Lower lobe of right lung (tissue), 2 donors: Measurements from ENCODE around the gene FASN. TPM values are rescaled to one million over a fixed set of nuclear protein-coding genes. Genes with fewer than 3 reads are reported as not detected.

ENCODE experiments used
- ATAC-seq, 2 donors: fragments of 200-7000 bp; cut with Tn5 transposase; one replicate each; pipeline ENCODE4 v1.9.1; 2020 to 2022; ENCODE audit warnings: mild to moderate bottlenecking in 2 of 2, moderate library complexity in 2 of 2
- DNase-seq: peaks from one replicate; pipeline ENCODE4 v3.0.0-alpha.2; 2020
- H3K27ac ChIP-seq: fragments of 200-600 bp; one replicate; pipeline ENCODE4 v1.8.0; 2022
- H3K27me3 ChIP-seq: fragments of 200-600 bp; one replicate; pipeline ENCODE4 v1.8.0; 2022; ENCODE audit warnings: low read depth
- H3K36me3 ChIP-seq: fragments of 200-600 bp; one replicate; pipeline ENCODE4 v1.8.0; 2022; ENCODE audit warnings: mild to moderate bottlenecking
- H3K4me1 ChIP-seq: fragments of 200-600 bp; one replicate; pipeline ENCODE4 v1.8.0; 2022
- H3K4me3 ChIP-seq: fragments of 200-600 bp; one replicate; pipeline ENCODE4 v1.8.0; 2022; ENCODE audit warnings: mild to moderate bottlenecking
- H3K9me3 ChIP-seq: fragments of 200-600 bp; one replicate; pipeline ENCODE4 v1.8.0; 2022
- CTCF ChIP-seq: fragments of 200-600 bp; IDR thresholded peaks from one replicate; pipeline ENCODE4 v1.8.0; 2022; ENCODE audit warnings: antibody characterized with exemption, mild to moderate bottlenecking
- intact Hi-C: fragments of 100-400 bp; cut with DNase I; formaldehyde crosslinking; loops from one replicate; pipeline ENCODE4 v1.11.0; 2022
- total RNA-seq: library from RNA; stranded (reverse); fragmentation: NEBNext Ultra II Directional; extraction: Animal tissue kit (Norgen Biotek cat#: 25700); gene quantifications from one replicate; pipeline ENCODE4 v1.2.1, GENCODE V29; 2021
- donor health status: DM: no; HTN: yes; CAD: no; lungs with severe emphysema.

The FASN gene
- total RNA-seq, 1 donor from 2014 or later, result 302 TPM

DNA sequence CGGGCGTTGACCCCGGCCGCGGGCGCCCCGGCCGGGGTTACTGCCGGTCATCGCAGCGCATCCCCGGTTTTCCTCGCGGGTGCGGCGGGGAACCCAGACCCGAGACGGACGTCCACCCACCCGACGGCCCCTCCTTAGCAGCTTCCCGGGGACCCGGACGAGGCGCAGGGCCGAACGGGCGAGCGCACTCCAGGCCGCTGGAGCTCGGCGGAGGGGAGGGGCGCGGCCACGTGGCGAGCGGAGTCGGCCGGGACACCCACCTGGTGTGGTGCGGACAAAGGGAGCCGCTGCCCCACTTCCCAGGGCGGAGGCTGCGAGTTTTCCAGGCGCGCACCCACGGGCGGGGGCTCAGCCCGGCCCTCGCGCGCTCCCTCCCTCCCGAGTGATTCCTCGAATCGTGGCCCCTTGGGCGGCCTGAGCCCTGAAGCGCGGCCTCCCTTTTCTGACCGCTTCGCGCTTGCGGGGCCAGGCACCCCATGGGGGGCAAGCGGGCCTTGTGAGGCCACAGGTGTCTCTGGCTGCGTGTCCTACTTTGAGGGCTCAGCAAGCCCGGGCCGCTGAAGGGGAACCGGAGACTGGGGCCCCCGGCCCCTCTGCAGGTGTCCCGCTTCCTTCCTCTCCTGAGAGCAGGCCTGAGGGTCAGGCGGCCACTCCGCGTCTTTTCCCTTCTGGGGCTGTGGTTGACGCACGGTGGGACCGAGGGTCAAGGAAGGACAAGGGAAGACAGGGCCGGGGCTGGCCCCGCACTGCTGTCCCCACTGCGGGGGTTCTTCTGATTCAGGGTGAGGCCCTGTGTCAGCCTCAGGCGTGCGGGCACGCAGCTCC is 1.1 kb upstream of the FASN start:
- Histone ChIP-seq H3K4me3 (peak overlapping the region; percentile 80), H3K4me1 (peaks cover 60% of the 10 kb centered on the region), H3K27ac (peak overlapping the region; percentile 96), H3K27me3 (no peaks in the 10 kb centered on the region), H3K36me3 (peaks cover 23% of the 10 kb centered on the region), H3K9me3 (no peaks in the 10 kb centered on the region)
- intact Hi-C loops, result no loop called here
- TF ChIP-seq CTCF, result no peak
- ATAC-seq (peak; percentile 2 to 14), DNase-seq (no peak)

- Histone ChIP-seq H3K27ac (peak overlapping the region; percentile 96), H3K36me3 (peaks cover 36% of the 10 kb centered on the region), H3K4me3 (peak overlapping the region; percentile 80), H3K4me1 (peaks cover 47% of the 10 kb centered on the region), H3K9me3 (no peaks in the 10 kb centered on the region), H3K27me3 (no peaks in the 10 kb centered on the region)
- intact Hi-C loops, result no loop called here
- no peak for TF ChIP-seq CTCF
- DNase-seq (no peak), ATAC-seq (no peak)
Observed at GRCh38 chr17:82097919-82098168, 192 bp downstream of the FASN start.

- H3K36me3 ChIP-seq, result peaks cover 41% of the 10 kb centered on the region
- H3K4me1 ChIP-seq, result peaks cover 46% of the 10 kb centered on the region
- no peaks in the 10 kb centered on the region for H3K9me3 ChIP-seq
- H3K4me3 ChIP-seq, result peak overlapping the region; percentile 80
- intact Hi-C loops, result no loop called here
- peak overlapping the region; percentile 96 for H3K27ac ChIP-seq
- TF ChIP-seq CTCF, result no peak
- peak; percentile 75 for DNase-seq
- no peaks in the 10 kb centered on the region for H3K27me3 ChIP-seq
- peak; percentile 23 to 36 for ATAC-seq
Observed at GRCh38 chr17:82097184-82097918, 685 bp downstream of the FASN start.

GRCh38 chr17:82096709-82097183 is 1.3 kb downstream of the FASN start:
- Histone ChIP-seq H3K36me3 (peaks cover 47% of the 10 kb centered on the region), H3K27ac (peak overlapping the region; percentile 96), H3K4me3 (peak overlapping the region; percentile 80), H3K9me3 (no peaks in the 10 kb centered on the region), H3K27me3 (no peaks in the 10 kb centered on the region), H3K4me1 (peaks cover 43% of the 10 kb centered on the region)
- DNase-seq (no peak), ATAC-seq (no peak)
- intact Hi-C loops, result no loop called here
- no peak for TF ChIP-seq CTCF

DNA sequence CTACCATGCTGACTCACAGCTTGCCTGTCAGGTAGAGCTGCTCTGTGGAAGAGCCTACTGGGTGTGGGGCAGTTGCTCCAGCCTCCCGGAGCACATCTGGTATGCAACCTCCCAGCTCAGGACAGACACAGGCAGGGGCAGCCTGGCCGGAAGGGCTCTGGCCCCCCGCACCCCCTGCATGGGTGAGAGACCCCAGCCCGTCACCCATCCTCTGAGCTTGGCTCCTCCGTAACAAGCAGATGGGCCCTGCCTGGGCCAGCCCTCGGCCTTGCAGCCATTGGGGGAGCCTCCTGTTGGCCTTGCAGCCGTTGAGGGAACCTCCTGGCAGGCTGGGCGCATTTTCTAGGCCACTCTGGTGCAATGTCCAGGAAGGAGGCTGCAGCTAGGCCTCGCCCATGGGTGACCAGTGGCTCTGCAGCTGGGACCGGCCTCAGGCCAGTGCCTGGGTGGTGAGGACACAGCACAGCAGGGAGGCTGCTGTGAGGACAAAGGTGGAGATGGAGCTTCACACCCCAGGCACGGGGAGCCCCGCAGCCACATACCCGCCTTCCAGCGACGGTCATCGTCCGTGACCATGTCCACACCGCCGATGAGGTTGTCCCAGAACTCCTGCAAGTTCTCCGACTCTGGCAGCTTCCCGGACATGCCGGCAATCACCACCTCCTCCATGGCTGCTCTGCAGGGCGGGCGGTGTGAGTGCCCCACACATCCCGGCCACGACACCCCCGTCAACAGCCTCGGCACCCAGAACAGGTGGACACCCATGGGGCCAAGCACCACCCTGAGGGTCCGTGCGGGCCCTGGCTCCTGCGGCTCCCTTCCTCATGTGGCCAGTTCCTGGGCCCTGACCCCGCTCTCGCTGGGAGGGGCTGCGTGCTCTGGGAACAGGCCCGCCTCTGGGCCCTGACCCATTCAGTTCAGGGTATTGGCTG is 2.0 kb downstream of the FASN start:
- Histone ChIP-seq H3K4me3 (peak overlapping the region; percentile 80), H3K36me3 (peaks cover 54% of the 10 kb centered on the region), H3K27ac (peak overlapping the region; percentile 96), H3K27me3 (no peaks in the 10 kb centered on the region), H3K9me3 (no peaks in the 10 kb centered on the region), H3K4me1 (peaks cover 40% of the 10 kb centered on the region)
- no peak for TF ChIP-seq CTCF
- intact Hi-C loops, result no loop called here
- DNase-seq, result no peak
- ATAC-seq, result no peak
